GM19023 (cell line): ENCODE measurements around the gene RGL4.
"Not testable (repeated sequence)": the region's sequence is repeated elsewhere in the genome, so short reads cannot be mapped to it uniquely, and the experiment has no call there.

Experiments used
- ATAC-seq: cut with Tn5 transposase; IDR thresholded peaks from one replicate; pipeline ENCODE4 v1.9.1; 2021; ENCODE audit warnings: mild to moderate bottlenecking, moderate library complexity; ENCODE audit not compliant: unreplicated experiment

Gene RGL4, protein sequence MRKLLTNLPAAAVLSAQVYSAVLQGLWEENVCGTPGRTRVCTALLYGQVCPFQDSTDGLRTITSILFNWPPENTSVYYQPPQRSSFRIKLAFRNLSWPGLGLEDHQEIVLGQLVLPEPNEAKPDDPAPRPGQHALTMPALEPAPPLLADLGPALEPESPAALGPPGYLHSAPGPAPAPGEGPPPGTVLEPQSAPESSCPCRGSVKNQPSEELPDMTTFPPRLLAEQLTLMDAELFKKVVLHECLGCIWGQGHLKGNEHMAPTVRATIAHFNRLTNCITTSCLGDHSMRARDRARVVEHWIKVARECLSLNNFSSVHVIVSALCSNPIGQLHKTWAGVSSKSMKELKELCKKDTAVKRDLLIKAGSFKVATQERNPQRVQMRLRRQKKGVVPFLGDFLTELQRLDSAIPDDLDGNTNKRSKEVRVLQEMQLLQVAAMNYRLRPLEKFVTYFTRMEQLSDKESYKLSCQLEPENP

DNA sequence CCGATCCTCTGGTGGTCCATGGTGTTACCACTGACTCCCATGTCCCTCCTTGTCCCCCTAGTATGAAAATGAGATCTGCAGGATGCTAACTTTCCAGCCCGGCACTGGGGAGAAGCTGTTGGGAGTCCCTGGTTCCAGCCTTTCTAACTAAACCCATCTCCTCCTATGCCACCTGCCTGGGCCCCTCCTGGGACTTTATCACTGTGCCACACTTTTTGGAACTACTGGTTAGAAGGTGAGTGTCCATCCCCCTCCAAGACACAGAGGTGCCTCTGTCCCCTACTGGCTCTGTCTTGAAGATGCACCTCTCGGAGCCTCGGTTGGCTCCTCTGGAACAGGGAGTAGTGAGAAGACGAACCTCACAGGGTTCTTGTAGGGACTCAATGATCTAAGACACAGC, at the start of gene RGL4:
TSS of gene RGL4 (plus strand) at position 301 of the 400 bp plus-strand sequence. CDS start 1,018 bp downstream, outside the sequence.
- no peak for ATAC-seq

DNA sequence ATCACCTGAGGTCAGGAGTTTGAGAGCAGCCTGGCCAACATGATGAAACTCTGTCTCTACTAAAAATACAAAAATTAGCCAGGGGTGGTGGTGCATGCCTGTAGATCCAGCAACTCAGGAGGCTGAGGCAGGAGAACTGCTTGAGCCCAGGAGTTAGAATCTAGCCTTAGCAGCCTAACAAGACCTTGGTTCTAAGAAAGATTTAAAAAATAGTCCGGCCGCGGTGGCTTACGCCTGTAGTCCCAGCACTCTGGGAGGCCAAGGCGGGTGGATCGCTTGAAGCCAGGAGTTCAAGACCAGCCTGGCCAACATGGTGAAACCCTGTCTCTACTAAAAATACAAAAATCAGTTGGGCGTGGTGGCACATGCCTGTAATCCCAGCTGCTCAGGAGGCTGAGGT, 44.3 kb upstream of the RGL4 start:
- ATAC-seq = not testable (repeated sequence)

DNA sequence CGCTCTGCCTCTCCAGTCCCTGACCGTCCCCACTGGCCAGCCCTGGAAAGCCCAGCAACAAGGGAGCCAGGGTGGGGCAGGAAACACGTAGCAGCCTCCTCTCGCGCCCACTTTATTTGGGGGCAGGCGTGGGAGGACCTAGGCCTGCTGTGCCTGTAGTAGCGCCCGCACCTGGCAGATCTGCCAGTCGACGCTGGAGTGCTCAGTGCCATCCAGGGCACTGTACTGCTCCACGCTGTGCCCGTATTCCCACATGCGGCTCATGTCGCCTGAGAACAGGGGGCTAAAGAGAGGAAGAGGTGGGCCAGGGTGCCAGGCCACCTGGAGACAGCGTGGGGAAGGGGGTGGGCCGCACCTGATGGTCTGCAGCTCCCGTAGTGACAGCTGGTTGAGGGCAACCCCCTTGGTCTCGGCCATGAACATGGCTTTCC, 41.7 kb upstream of the RGL4 start:
- no peak for ATAC-seq

DNA sequence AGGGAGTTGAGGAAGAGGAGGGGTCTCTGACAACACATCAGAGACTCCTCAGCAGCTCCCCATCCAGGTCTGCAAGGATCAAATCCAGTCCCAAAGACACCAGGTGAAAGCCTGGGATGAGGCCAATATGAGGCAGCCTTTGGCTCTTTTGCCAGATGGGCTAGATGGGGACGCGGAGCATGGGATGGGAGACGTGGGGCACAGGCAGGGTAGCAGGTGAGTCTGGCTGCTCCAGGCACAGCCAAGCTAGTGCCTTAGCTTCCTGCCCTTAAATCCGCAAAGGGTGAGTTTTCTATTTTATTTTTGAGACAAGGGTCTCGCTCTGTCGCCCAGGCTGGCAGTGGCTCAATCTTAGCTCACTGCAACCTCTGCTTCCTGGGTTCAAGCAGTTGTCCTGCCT, 39.1 kb upstream of the RGL4 start:
- ATAC-seq = no peak

DNA sequence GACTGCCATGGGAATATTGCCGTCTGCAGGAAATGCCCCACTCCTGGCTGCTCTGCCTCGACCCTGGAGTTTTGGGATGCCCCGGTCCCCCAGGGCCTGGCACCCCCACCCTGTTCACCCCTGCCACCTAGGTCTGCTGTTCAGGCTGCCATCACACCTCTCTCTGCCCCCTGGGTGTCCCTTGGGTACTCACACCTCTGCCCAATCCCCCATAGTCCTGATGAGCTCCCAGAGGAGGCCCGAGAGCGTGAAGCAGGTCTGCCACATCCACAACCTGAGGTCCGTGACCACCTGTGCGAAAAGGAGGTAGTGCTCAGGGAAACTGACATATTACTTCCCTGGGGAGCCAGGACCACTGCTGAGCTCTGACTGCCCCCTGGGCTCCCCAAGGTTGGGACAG, 38.5 kb upstream of the RGL4 start:
- no peak for ATAC-seq

DNA sequence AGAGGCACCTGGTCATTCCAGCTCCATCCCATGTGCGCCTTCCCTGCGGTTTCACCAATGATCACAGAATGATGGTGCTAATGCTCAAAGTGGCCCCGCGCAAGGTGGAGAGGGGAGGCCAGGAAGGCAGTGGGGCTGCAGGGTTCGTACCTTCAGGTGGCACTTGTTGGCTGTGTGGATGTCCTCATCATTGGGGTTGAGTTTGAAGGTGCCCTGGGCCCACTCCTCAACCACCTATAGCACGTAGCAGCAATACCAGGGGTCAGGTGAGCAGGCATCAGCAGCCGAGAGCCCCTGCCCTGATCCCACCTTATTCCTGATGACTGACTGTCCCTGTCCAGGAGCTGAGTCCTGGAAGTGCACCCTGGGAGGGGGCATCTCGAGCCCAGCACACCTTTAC, 38.1 kb upstream of the RGL4 start:
- no peak for ATAC-seq

DNA sequence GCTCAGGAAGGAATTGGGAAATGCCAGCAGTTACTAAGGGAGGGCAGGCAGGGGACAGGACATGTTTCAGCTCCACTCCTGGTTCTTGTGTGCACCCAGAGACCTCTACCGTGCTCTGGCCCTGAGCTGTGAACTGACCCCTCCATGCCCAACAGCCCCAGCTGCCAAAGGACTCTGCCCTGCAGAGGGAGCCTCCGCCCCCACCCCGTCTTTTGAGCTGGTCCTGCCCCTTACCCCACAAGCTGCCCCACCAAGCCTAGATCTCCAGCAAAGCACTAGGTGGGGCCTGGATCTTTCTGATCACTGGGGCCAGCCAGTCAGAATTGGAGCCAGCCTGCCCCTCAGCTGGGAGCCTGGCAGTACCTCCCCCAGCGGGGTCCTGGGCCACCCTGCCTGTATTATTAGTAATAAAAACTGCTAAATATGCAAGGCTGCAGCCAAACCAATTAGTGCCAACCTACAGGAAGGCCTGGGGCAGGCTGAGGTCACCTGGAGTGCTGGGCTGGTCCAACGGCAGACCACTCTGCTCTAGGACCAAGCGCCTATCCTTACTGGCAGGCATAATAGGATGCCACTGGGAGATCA, 34.8 kb upstream of the RGL4 start:
- ATAC-seq = no peak

DNA sequence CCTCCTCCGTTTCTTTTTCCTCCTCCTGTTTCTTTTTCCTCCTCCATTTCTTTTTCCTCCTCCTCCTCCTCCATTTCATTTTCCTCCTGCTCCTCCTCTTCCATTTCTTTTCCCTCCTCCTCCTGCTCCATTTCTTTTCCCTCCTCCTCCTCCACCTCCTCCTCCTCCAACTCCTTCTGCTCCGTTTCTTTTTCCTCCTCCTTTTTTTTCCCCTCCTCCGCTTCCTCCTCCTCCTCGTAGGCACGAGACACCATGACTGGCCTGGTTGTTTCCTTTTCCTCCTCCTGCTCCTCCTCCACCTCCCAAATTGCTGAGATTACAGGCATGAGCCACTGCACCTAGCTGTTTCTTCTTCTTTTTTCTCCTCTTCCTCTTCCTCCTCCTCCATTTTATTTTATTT, 33.1 kb upstream of the RGL4 start:
- no peak for ATAC-seq

DNA sequence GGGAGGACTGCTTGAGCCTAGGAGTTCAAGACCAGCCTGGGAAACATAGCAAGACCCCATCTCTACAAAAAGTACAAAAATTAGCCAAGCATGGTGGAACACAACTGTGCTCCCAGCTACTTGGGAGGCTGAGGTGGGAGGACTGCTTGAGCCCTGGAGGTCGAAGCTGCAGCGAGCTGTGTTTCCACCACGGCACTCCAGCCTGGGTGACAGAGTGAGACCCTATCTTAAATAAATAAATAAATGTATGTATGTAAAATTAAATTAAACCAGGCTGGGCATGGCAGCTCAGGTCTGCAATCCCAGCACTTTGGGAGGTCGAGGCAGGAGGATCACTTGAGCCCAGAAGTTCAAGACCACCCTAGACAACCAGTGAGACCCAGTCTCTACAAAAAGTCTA, 30.4 kb upstream of the RGL4 start:
- ATAC-seq = not testable (repeated sequence)

DNA sequence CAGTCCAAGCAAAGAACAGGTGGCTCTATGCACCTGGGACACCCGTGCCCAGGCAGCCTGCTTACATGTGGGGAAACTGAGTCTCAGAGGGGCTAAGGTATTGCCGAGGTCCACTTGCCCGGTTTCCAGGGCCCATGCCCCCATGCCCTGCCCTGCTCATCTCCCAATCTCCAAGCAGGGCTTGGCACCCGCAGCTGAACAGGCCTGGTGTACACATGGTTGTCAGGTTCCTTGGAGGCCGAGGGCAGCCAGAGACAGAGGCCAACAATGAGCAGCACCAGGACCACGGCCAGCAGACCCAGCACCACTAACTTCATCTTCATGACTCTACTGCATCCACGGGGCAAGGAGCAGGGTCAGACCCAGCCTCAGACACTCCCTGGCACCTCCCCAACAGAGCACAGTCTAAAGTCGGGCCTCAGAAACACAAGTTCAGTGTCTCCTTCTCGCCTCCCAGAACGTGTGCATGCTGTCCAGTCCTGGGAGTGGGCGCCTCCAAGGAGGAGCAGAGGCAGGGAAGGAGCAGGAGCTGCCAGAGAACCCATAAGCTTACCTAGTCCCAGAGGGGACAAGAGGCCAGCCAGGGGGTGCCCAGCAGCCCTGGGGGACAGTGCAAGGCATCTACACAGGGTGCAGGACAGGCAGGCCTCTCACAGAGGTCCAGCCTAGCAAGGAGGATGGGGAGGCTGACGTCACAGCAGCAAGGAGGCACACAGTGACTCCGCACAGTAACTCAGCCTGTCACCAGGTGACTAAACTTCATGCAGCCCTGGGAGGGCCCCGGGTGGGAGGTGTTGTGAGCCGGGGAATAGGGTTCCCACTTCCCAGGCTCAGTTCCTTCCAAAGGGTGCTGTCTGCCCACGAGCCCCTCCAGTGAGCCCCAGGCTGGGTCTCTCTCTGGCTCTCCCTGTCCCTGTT, 20.2 kb upstream of the RGL4 start:
- ATAC-seq = no peak

DNA sequence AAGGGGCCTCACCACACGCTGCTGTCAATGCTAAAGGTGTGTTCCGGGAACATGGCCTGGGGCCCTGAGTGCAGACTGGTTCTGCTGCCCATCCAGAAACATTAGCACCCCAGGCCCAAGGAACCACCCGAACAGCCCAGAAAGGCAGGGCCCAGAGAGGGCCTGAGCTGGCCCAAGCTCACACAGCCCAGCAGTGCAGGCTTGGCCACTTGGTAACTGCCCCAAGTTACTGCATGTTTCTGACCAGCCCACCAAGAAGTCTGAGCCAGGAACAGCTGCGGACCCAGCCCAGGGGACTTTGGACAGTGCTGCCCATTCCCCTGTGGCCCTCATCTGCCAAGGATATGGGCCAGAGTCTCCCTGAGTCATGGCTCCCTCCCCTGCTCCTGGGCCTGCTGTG, 19.4 kb upstream of the RGL4 start:
- not testable (repeated sequence) for ATAC-seq

DNA sequence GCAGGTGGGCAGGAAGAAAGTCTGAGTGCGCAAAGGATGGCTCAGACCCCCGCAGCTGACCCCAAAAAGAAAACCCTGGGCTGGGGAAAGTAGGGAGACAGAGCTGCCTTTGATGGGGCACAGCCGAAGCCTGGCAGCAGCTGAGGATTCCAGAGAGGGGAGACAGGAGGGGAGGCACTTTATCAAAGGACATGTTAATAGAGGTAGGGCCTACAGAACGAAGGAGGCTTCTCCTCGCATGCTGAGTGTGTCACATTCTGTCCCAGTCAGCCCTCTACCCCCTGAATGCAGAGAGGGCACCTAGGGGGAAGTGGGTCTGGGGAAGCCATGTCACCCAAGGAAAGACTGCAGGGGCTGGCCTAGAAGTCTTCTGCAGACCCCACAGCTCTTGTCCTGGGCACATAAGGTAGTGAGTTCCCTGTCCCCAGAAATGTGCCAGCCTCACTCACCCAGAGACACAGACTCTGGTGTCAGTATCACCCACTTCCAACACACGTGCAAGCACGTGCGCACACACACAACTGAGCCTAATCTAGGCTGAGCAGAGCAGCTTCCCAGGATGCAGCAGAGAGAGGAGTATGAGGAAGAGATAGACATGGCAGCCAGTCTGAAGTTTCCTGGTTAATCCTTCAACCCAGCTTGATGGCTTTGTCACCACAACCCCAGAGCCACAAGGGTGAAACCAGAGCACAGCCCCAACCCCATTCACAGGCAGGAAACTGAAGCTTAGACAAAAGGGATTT, 18.3 kb upstream of the RGL4 start:
- ATAC-seq = not testable (repeated sequence)

DNA sequence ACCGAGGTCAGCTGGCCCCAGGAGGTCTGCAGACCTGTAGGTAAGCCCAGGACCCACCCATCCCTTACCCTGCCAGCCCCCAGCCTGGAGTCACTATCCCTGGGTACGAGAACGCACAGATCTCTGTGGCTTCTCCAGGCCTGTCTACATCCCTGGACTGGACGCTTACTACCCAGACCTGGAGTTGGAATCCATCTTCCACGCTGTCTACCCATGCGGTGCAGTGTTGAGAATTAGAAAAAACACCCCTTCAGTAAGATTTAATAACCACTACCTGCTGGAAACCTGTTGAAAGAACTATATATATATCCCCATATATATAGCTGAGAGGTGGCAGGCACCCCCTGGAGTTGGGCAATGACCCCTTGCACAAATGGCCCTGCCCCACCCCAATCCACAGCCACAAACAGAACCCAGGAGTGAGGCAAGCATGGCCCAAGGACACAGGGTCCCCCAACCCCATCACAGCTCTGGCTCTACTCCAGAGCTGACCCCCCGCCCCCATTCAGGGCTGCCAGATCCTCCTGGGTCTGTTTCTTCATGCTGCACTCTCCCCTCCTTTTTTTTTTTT, 17.7 kb upstream of the RGL4 start:
- ATAC-seq = no peak

DNA sequence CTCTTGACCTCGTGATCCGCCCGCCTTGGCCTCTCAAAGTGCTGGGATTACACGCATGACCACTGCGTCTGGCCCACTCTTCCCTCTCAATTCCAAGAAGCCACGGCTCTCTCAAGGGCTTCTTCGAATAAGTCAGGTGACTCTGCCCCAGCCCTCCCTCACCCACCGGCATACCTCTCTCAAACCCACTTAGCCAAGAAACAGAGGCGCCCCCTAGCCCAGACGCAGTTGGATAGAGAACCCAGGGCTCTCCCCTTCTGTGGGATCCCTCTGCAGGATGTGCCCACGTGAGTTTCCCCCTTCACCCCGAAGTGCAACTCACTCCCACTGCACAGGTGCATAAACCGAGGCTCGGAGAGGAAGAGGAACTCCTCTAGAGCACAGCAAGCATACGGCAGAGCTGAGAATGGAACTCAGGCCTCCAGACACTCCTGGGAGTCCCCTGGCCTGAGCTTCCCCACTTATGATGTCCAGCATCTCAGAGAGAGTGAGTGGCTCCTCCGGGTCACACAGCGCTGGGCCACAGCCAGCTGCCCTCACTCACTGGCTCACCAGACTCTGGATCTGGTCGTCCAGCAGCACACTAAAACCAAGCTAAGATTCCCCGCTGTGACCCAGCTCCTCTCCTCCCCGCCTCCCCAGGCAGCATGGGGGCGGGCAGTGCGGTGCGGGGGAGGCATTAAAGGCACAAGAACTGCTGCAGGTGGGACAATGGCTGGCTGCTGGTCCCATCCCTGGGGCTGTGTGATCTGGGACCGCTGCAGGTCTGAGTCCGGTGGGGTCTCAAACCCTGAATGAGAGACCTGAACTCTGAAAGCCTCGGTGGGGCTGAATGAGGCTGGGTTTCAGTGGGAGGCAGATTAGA, 16.8 kb upstream of the RGL4 start:
- no peak for ATAC-seq

DNA sequence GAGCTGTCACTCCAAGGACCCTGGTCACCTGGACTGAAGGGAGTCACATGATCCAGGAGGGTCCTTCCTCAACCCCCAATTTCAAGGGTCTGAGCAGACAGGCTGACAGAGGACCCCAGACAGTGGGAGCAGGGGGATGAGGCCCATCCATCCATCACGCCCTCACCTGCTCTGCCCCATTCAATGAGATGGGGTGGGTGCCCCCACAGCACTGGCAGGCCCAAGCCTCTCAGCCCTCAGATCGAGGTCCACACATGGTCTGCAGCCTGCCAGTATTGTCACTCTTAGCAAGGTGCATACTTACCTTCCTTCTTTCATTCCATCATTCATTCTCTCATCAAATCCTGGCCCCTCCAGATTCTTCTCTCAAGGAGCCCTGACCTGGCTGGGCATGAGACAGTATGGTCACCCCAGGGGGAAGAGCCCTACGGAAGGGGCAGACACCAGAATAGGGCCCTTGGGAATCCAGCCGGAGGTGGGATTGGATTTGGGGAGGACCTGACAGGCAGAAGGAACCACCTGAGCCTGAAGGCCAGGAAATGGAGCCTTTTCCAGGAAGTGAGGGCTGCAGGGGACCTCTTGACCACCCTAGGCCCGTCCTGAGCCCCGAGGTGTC, 15.8 kb upstream of the RGL4 start:
- not testable (repeated sequence) for ATAC-seq

DNA sequence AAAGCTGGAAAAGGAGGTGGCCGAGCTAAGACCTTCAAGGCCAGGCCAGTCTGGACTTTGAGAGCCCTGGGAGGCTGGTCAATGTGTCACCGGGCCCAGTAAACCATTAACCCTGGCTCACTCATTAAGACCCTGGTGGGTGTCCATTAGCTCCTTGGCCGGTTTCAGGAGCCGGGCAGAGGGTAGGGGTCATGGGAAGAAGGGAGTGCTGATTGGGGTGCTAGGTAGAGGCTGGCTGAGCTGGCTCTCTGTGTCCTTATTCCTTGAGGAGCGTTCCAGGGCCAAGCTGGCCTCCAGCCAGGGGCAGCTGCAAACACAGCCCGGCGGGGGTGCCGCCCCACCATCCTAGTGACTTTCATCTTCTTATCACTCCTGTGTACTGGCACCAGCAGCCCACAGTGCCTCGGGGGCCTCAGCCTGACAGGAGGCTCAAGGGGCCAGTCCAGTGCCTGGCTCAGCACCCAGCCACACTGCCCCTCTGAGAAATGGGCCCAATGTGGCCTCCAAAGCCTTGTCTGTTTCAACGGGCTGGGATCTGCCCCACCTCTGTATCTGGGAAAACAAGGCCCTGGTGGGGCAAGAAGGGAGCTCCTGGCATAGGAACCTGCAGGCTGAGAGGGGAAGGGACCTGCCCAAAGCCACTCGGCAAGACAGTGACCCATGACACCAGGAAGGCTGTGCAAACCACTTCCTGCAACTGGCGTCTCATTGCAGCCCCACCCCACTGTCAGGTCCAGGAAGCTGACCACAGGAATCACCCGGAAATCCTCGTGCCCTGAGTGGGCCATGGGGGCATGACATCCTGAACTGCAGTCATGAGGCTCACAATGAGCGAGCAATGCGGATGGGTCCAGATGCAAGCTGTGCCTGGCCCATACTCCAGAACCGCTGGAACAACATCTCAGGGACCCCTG, 15.1 kb upstream of the RGL4 start:
- ATAC-seq = no peak

DNA sequence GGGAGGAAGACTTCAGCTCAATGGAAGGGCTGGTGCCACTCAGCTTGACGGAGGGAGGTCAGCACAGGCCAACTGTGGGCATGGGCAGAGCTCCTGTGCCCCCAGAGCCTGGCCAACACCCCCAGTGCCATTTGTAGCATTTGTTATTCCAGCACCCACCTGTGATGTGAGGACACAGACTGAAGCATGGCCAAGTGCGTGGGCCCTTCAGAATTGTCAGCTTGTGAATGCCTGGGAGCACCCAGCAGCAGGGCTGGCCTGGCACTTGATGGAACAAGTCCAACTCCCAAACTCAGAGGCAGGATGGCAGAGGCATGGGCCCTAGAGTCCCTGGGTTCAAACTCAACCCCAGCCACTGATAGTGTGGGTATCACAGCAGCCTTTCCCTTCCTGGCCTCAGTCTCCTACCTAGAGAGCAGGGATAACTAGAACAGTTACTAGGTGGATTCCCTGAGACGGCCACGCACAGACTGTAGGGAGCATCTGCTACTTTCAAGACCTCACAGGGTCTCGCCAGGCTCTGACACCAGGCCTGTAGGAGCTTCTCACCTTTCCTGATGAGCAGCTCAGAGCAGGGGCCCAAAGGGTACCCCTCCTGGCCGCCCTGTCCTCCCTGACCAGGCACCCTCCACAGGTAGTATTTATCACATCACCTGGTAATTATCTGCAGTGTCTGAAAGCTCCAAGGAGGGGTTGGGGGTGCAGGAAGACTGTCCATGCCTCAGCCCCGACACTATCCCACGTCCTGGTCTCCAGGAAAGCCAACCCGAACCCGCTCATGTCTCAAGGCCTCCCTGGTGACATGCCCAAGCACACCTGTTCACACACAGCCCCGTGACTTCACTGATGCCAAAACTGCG, 13.7 kb upstream of the RGL4 start:
- not testable (repeated sequence) for ATAC-seq
